Globus pallidus (tissue), 1 donor: ENCODE data around the gene SLC36A4.
"Not testable (repeated sequence)": the region's sequence is repeated elsewhere in the genome, so short reads cannot be mapped to it uniquely, and the experiment has no call there.

ENCODE experiments used
- DNase-seq: peaks from one replicate; pipeline ENCODE4 v3.0.0-alpha.2; 2015; ENCODE audit warnings: low spot score

SLC36A4 gene

GRCh38 chr11:93193731-93194130 is 4.1 kb downstream of the SLC36A4 start:
- no peak for DNase-seq

GRCh38 chr11:93192163-93192562 is 5.6 kb downstream of the SLC36A4 start:
- no peak for DNase-seq

- no peak for DNase-seq
Observed at GRCh38 chr11:93189462-93189861, 8.3 kb downstream of the SLC36A4 start.

GRCh38 chr11:93188726-93189125 is 9.1 kb downstream of the SLC36A4 start:
- DNase-seq = no peak

GRCh38 chr11:93187290-93187689 is 10.5 kb downstream of the SLC36A4 start:
- no peak for DNase-seq

- not testable (repeated sequence) for DNase-seq
Observed at GRCh38 chr11:93177891-93178290, 19.9 kb downstream of the SLC36A4 start.

- DNase-seq = no peak
Observed at GRCh38 chr11:93169950-93170561, 27.7 kb downstream of the SLC36A4 start.

- no peak for DNase-seq
Observed at GRCh38 chr11:93169143-93169542, 28.6 kb downstream of the SLC36A4 start.

GRCh38 chr11:93166862-93167261 is 30.9 kb downstream of the SLC36A4 start:
- DNase-seq = no peak

GRCh38 chr11:93166194-93166593 is 31.6 kb downstream of the SLC36A4 start:
- DNase-seq = no peak

- DNase-seq = no peak
Observed at GRCh38 chr11:93160808-93161207, 37.0 kb downstream of the SLC36A4 start.

GRCh38 chr11:93160156-93160555 is 37.6 kb downstream of the SLC36A4 start:
- no peak for DNase-seq

- DNase-seq = no peak
Observed at GRCh38 chr11:93159721-93160120, 38.1 kb downstream of the SLC36A4 start.

GRCh38 chr11:93155738-93156137 is 42.1 kb downstream of the SLC36A4 start:
- no peak for DNase-seq

- DNase-seq = no peak
Observed at GRCh38 chr11:93145390-93145915, 52.3 kb downstream of the SLC36A4 start.

GRCh38 chr11:93143800-93144199 is 54.0 kb downstream of the SLC36A4 start:
- DNase-seq = no peak

GRCh38 chr11:93143186-93143585 is 54.6 kb downstream of the SLC36A4 start:
- DNase-seq = no peak

- DNase-seq = no peak
Observed at GRCh38 chr11:93133488-93134109, 64.2 kb downstream of the SLC36A4 start.

GRCh38 chr11:93132836-93133235 is 65.0 kb downstream of the SLC36A4 start:
- DNase-seq = no peak

GRCh38 chr11:93131709-93132108 is 66.1 kb downstream of the SLC36A4 start:
- no peak for DNase-seq

GRCh38 chr11:93128574-93128973 is 69.2 kb downstream of the SLC36A4 start:
- no peak for DNase-seq

GRCh38 chr11:93123351-93123898 is 74.4 kb downstream of the SLC36A4 start:
- DNase-seq = no peak

GRCh38 chr11:93122535-93123235 is 75.1 kb downstream of the SLC36A4 start:
- DNase-seq = no peak
